Peyer's patch (tissue), 4 donors: ENCODE results near the gene FARS2. TPM values are rescaled to one million over a fixed set of nuclear protein-coding genes. Genes with fewer than 3 reads are reported as not detected.

Experiments
- DNase-seq, 3 donors: peaks; one replicate each; pipeline ENCODE4 v3.0.0-alpha.2; 2017 to 2019
- H3K27ac ChIP-seq, 4 donors: fragments of 200-600 bp; sonication (generic); one replicate each; pipeline ENCODE4 v1.5.1; 2016 to 2019
- H3K27me3 ChIP-seq, 2 donors: fragments of 200-600 bp; sonication (generic); one replicate each; pipeline ENCODE4 v1.5.1; 2019
- H3K36me3 ChIP-seq, 3 donors: fragments of 200-600 bp; sonication (generic); one replicate each; pipeline ENCODE4 v1.5.1; 2016 to 2019
- H3K4me1 ChIP-seq, 4 donors: fragments of 200-600 bp; sonication (generic); one replicate each; pipeline ENCODE4 v1.5.1; 2016 to 2019
- H3K4me3 ChIP-seq, 4 donors: fragments of 200-600 bp; sonication (generic); 1 replicate in 3 of 4; 2 replicates in 1 of 4; pipeline ENCODE4 v1.5.1; 2016 to 2019; ENCODE audit warnings: mild to moderate bottlenecking in 1 of 4
- H3K9me3 ChIP-seq, 4 donors: fragments of 200-600 bp; sonication (generic); one replicate each; pipeline ENCODE4 v1.5.1; 2016 to 2019; ENCODE audit warnings: mild to moderate bottlenecking in 1 of 4
- CTCF ChIP-seq, 6 experiments: fragments of 450-650 bp in 4 of 6; fragments of 200-600 bp in 2 of 6; sonication (generic) in 1 of 6; IDR thresholded peaks; one replicate each; pipeline ENCODE4 v1.5.1; 2017 to 2019; ENCODE audit warnings: antibody characterized with exemption in 6 of 6, mild to moderate bottlenecking in 3 of 6, moderate library complexity in 1 of 6
- POLR2A ChIP-seq, 2 donors: fragments of 450-650 bp; IDR thresholded peaks; one replicate each; pipeline ENCODE4 v1.5.1; 2017; ENCODE audit warnings: antibody characterized with exemption in 2 of 2, mild to moderate bottlenecking in 2 of 2, moderate library complexity in 2 of 2
- total RNA-seq, 4 donors: library from RNA; depleted of rRNA; stranded (reverse); fragments of >200 nt; gene quantifications; one replicate each; pipeline ENCODE4 v1.1.0, GENCODE V29; 2016

FARS2 gene
- total RNA-seq, 4 donors from 2014 or later: 9.5 to 42.1 (median 17.1) TPM

- no peak overlapping the region for H3K27ac ChIP-seq
- H3K4me3 ChIP-seq: no peak overlapping the region
- no peaks in the 10 kb centered on the region for H3K27me3 ChIP-seq
- no peaks in the 10 kb centered on the region for H3K4me1 ChIP-seq
- H3K9me3 ChIP-seq: no peaks in the 10 kb centered on the region
- TF ChIP-seq POLR2A (IDR thresholded peaks at IDR 0.05): no peak
- TF ChIP-seq CTCF (IDR thresholded peaks at IDR 0.05): no peak
- no peaks in the 10 kb centered on the region for H3K36me3 ChIP-seq
- no peak for DNase-seq
These were observed 63.9 kb downstream of the FARS2 start for GRCh38 chr6:5325173-5325572.

- H3K4me3 ChIP-seq: no peak overlapping the region
- no peak overlapping the region for H3K27ac ChIP-seq
- DNase-seq: no peak
- no peaks in the 10 kb centered on the region for H3K4me1 ChIP-seq
- no peaks in the 10 kb centered on the region for H3K9me3 ChIP-seq
- no peak for TF ChIP-seq POLR2A (IDR thresholded peaks at IDR 0.05)
- no peak for TF ChIP-seq CTCF (IDR thresholded peaks at IDR 0.05)
- no peaks in the 10 kb centered on the region for H3K27me3 ChIP-seq
- H3K36me3 ChIP-seq: no peaks in the 10 kb centered on the region
These were observed 64.8 kb downstream of the FARS2 start for GRCh38 chr6:5326022-5326641.

GRCh38 chr6:5328800-5329199 is 67.5 kb downstream of the FARS2 start:
- H3K9me3 ChIP-seq: no peaks in the 10 kb centered on the region
- no peak for TF ChIP-seq POLR2A (IDR thresholded peaks at IDR 0.05)
- no peak for TF ChIP-seq CTCF (IDR thresholded peaks at IDR 0.05)
- no peaks in the 10 kb centered on the region for H3K36me3 ChIP-seq
- no peak for DNase-seq
- H3K27me3 ChIP-seq: no peaks in the 10 kb centered on the region
- no peak overlapping the region for H3K4me3 ChIP-seq
- no peak overlapping the region for H3K27ac ChIP-seq
- H3K4me1 ChIP-seq: no peaks in the 10 kb centered on the region

- no peak for TF ChIP-seq POLR2A (IDR thresholded peaks at IDR 0.05)
- TF ChIP-seq CTCF (IDR thresholded peaks at IDR 0.05): no peak
- no peaks in the 10 kb centered on the region for H3K36me3 ChIP-seq
- no peaks in the 10 kb centered on the region for H3K4me1 ChIP-seq
- H3K27ac ChIP-seq: no peak overlapping the region
- no peaks in the 10 kb centered on the region for H3K9me3 ChIP-seq
- no peaks in the 10 kb centered on the region for H3K27me3 ChIP-seq
- DNase-seq: no peak
- no peak overlapping the region for H3K4me3 ChIP-seq
These were observed 70.6 kb downstream of the FARS2 start for GRCh38 chr6:5331845-5332442.

- TF ChIP-seq CTCF (IDR thresholded peaks at IDR 0.05) (no peak), POLR2A (IDR thresholded peaks at IDR 0.05) (no peak)
- peaks cover 0 to 7% (median 0%) of the 10 kb centered on the region in 4 donors for H3K4me1 ChIP-seq
- DNase-seq: no peak
- H3K36me3 ChIP-seq: no peaks in the 10 kb centered on the region
- no peak overlapping the region for H3K4me3 ChIP-seq
- H3K27ac ChIP-seq: no peak overlapping the region
- no peaks in the 10 kb centered on the region for H3K9me3 ChIP-seq
- H3K27me3 ChIP-seq: no peaks in the 10 kb centered on the region
These were observed 72.3 kb downstream of the FARS2 start for GRCh38 chr6:5333658-5334057.
